ENCODE measurements around the gene MTF1.
A peak's percentile ranks its signal among the peaks of the same experiment; 100 is the strongest.

MTF1 gene

GRCh38 chr1:37828410-37829074 is 30.9 kb downstream of the MTF1 start:
- no peak for DNase-seq

DNA sequence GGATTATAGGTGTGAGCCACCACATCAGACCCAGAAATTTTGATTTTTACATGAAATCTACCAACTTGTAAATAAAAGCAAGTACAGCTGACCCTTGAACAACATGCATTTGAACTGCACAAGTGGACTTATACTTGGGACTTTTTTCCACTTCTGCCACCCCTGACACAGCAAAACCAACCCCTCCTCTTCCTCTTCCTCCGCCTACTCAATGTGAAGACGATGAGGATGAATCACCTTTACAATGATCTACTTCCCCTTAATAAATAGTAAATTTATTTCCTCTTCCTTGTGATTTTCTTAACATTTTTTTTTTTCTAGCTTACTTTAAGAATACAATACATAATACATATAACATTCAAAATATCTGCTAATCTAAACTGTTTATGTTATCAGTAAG is 33.9 kb downstream of the MTF1 start:
- no peak for DNase-seq

- DNase-seq: no peak
Observed at GRCh38 chr1:37824001-37824400, 35.4 kb downstream of the MTF1 start.

- no peak for DNase-seq
Observed at GRCh38 chr1:37822906-37823815, 36.2 kb downstream of the MTF1 start.

DNA sequence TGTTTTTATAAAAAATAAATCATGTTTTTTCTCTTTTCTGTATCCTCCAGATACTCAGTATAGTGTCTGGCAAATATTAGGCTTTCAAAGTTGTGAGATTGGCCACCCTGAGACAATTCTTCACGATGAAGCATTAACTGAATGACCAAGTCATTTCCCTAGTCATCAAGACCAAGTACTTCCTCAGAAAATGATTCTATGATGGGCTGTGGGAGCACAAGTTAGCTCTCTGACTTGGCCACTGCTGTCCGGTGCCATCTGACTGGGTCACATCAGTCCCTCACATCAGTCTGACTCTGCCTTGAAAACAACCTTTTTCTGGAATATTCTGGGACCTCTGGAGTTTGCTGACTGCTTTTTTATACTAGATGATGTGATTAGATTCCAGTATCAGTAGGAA is 37.9 kb downstream of the MTF1 start:
- DNase-seq: no peak

GRCh38 chr1:37817481-37817880 is 41.9 kb downstream of the MTF1 start:
- no peak for DNase-seq

GRCh38 chr1:37814252-37814651 is 45.1 kb downstream of the MTF1 start:
- DNase-seq: no peak

- DNase-seq: no peak
Observed at GRCh38 chr1:37813529-37814145, 45.8 kb downstream of the MTF1 start.

- peak; percentile 79 for DNase-seq
Observed at GRCh38 chr1:37811027-37811655, 48.3 kb downstream of the MTF1 start.

GRCh38 chr1:37809942-37810341 is 49.5 kb downstream of the MTF1 start:
- DNase-seq: no peak

GRCh38 chr1:37808369-37809319 is 50.7 kb downstream of the MTF1 start:
- DNase-seq: peak; percentile 83

- DNase-seq: peak; percentile 94
Observed at GRCh38 chr1:37807555-37808368, 51.6 kb downstream of the MTF1 start, which contains the start of the genes C1orf122 and YRDC. TSS of gene C1orf122 (plus strand) at chr1:37807790. CDS start at chr1:37808405, 615 bp downstream. TSS of gene YRDC (minus strand) at chr1:37808208. CDS start at chr1:37808180, 28 bp downstream.

DNA sequence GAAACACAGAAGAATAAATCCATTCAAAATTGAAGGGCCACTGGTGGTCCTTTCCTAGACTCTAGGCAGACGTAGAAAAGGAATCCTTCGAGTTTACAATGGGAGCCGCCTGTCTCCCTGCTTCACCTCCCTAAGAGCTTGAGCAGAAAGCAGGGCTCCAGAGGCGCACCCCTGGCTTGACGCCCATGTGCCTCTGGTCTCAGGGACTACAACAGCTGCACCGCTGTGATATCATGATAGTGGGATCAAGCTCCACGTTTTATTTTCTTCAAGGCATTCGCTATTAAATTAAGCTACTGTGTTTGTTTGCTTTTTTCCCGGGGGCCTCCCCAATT is 52.2 kb downstream of the MTF1 start:
- DNase-seq: no peak

DNA sequence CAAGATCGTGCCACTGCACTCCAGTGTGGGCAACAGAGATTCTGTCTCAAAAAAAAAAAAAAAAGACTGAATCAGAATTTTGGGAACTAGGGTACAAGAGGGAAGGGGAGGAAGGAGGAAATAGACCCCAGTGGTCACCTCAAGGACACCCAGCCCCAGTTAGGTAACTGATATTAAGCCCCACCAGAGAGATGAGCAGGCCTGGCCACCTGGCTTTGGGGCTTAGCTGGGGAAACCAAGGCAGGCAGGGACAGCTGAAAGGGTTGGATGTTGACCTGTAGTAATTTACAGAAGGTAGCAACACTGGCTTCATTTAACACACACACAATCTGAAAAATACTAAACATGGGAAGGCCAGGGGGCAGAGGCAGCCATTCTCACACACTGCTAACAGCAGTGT is 57.0 kb downstream of the MTF1 start:
- no peak for DNase-seq

DNA sequence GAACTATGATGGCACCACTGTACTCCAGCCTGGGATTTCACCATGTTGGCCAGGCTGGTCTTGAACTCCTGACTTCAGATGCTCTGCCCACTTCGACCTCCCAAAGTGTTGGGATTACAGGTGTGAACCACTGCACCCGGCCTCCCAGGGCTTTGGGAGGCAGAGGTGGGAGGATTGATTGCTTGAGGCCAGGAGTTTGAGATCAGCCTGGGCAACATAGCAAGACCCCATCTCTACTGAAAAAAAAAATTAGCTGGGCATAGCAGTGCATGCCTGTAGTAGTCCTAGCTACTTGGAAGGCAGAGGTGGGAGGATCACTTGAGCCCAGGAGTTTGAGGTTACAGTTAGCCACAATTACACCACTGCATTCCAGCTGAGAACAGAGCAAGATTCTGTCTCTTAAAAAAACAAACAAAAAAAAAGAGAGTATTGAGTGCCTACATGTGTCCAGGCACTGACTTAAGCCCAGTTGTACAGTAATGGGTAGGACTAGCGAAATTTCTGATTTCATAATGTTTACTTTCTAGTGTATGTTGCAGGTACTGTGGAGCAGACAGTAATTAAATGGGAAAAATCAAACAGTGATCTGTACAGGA is 61.5 kb downstream of the MTF1 start:
- DNase-seq: no peak

DNA sequence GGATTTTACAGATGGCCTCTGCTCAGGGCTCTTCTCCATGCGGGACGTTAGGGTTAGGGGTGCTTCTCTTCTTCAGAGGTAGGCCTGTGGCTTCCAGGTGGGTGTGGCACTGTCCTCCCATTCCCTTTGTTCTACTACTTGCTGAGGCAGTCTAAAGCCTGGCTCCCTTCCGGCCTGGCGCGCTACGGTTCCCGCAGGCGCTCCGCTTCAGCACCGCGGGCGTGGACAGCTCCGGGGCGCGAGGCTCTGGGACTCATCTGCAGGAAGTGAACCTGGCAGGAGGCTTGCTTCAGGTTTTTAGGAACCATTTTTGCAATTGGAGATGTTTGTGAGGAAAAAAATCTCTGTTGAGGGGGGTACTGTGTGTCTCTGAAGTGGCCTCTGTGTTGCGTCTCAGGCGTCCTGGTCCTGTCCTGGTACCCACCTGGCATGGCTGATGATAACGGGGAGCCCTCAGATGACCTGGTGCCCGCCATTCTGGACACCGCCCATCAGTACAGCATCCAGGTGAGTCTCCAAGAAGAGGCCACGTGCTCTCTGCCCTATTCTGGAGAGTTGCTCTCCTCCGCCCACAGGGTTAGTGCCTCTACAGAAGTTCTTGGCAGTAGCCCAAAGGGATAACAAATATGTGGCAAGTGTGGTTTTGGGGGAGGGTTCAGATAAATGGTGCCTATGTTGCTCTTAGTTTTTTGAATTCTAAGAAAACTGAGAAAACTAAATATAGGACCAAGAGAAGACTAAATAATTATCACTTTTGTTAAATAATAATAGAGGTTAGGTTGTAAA is 63.9 kb downstream of the MTF1 start:
- peak; percentile 39 for DNase-seq

GRCh38 chr1:37794372-37795339 is 64.7 kb downstream of the MTF1 start:
- DNase-seq: no peak

GRCh38 chr1:37793773-37794371 is 65.5 kb downstream of the MTF1 start, which contains the start of gene MANEAL:
TSS of gene MANEAL (plus strand) at chr1:37793847. CDS start at chr1:37794183, 336 bp downstream.
- DNase-seq: peak; percentile 35

All from fibroblast of skin of abdomen (primary cell).